ENCODE results near the gene IGSF21.

IGSF21 gene

DNA sequence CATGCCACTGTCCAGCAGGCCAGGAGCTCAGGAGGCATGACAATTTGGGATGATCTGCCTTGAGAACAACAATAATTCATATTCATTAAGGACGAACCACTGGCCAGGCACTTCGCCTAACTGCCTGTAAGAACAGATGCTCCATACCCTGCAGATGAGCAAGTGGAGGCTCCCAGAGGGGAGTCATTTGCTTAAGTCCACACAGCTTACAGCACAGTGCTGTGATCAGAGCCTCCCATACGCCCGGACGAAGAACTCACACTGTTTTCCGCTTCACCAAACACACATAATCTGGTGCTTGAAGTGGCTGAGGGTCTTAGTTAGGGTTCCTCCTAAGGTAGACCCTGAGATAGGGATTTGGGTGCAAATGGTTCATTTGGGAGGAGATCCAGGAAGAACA lies 279.7 kb downstream of the IGSF21 start:
- Histone ChIP-seq H3K27me3 (ENCODE audit: control insufficient read depth, insufficient read depth, low read length) (peaks cover 4% of the 10 kb centered on the region), H3K9me3 (ENCODE audit: control insufficient read depth, low read depth, low read length) (no peaks in the 10 kb centered on the region), H3K36me3 (ENCODE audit: control insufficient read depth, low read depth, low read length) (no peaks in the 10 kb centered on the region), H3K4me3 (ENCODE audit: low read length) (no peak overlapping the region), H3K9ac (ENCODE audit: low read length) (no peak overlapping the region), H3K4me1 (ENCODE audit: control insufficient read depth, low read depth, low read length) (peaks cover 11% of the 10 kb centered on the region), H3K27ac (ENCODE audit: low read length) (no peak overlapping the region)

DNA sequence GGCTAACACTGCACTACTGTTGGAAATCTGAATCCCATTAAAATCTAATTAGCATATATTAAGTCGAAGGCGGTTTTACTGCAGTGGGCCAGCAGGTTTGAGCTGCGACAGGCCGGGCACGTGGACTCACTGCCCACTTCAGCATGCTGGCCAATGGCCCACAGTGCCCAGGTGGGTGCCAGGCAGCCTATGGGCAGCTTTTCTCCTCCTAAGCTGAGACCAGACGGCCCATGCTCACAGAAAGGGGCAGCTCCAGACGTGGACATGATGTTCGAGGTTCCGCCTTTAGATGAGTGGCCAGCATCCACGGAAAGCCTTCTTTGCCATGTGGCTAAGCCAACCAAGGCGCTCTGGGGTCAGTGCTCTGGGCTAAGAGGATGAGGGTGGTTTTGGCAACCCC lies 283.4 kb downstream of the IGSF21 start:
- Histone ChIP-seq H3K9ac (ENCODE audit: low read length) (no peak overlapping the region), H3K4me1 (ENCODE audit: control insufficient read depth, low read depth, low read length) (no peaks in the 10 kb centered on the region)

DNA sequence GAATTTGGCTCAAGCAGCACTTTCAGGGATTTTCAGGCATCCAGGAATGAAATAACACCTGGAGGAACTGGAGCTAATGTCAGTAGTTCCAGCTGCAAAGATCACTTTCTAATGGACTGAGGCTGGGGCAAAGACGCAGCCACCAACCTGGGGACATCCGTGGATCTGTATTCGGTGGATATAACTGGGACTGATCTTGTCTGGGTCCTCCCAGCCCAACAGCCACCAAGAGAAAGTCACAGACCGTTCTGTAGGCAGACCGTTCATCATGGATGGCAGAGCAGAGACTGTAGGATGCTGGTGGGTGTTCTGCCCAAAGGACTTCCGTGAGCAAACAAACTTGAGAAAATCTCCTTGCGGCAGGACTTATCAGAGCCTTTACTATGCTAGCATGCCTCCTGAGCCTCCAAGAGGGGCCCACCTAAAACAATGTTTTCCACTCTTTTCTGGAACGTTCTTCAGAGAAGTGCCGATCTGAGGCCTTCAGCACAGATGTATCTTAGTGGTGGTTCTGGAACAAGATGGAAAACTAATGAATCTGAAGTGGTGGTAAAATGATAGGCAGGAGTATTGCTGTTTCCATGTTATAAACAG lies 287.1 kb downstream of the IGSF21 start:
- H3K9ac ChIP-seq (ENCODE audit: low read length), result no peak overlapping the region
- H3K27ac ChIP-seq (ENCODE audit: low read length), result no peak overlapping the region
- no peaks in the 10 kb centered on the region for H3K9me3 ChIP-seq (ENCODE audit: control insufficient read depth, low read depth, low read length)
- no peak overlapping the region for H3K4me3 ChIP-seq (ENCODE audit: low read length)
- H3K27me3 ChIP-seq (ENCODE audit: control insufficient read depth, insufficient read depth, low read length), result no peaks in the 10 kb centered on the region
- no peaks in the 10 kb centered on the region for H3K4me1 ChIP-seq (ENCODE audit: control insufficient read depth, low read depth, low read length)
- H3K36me3 ChIP-seq (ENCODE audit: control insufficient read depth, low read depth, low read length), result no peaks in the 10 kb centered on the region

More for the DNA sequence above, 283.4 kb downstream of the IGSF21 start:
- no peak overlapping the region for H3K4me3 ChIP-seq (ENCODE audit: low read length)
- no peaks in the 10 kb centered on the region for H3K9me3 ChIP-seq (ENCODE audit: control insufficient read depth, low read depth, low read length)
- H3K27me3 ChIP-seq (ENCODE audit: control insufficient read depth, insufficient read depth, low read length), result no peaks in the 10 kb centered on the region
- no peak overlapping the region for H3K27ac ChIP-seq (ENCODE audit: low read length)
- H3K36me3 ChIP-seq (ENCODE audit: control insufficient read depth, low read depth, low read length), result no peaks in the 10 kb centered on the region

DNA sequence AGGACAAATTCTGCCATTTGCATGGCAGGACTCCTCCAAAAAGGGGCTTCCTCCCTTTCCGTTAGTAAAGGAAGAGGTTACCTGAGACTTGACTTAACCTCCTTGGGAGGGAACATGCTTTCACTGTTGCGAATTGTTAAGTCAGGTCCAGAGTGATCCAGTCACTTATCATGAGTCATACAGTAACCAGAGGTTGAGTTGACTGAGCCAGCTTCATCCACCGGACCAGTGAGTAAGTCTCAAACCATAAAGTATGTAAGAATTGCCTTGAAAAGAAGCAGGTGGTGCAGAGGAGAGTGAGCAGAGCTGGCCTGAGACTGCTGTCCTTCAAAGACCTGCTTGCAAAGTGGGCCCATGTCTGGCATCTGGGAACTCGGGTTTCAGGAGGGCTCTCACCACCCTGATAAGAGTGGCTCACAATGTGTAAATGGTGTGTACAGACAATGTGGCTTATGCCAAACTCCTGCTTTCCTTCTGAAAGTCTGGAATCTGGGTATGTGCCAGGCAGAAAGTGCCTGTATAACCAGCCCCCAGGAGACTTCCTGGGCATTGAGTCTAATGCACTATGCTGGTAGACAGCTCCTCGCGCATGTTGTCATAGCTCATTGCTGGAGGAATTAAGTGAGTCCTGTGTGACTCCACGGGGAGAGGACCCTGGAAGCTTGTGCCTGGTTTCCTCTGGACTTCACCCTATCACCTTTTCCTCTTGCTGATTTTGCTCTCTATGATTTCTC lies 288.8 kb downstream of the IGSF21 start:
- no peak overlapping the region for H3K4me3 ChIP-seq (ENCODE audit: low read length)
- H3K27me3 ChIP-seq (ENCODE audit: control insufficient read depth, insufficient read depth, low read length), result no peaks in the 10 kb centered on the region
- H3K9ac ChIP-seq (ENCODE audit: low read length), result no peak overlapping the region
- H3K9me3 ChIP-seq (ENCODE audit: control insufficient read depth, low read depth, low read length), result no peaks in the 10 kb centered on the region
- no peaks in the 10 kb centered on the region for H3K4me1 ChIP-seq (ENCODE audit: control insufficient read depth, low read depth, low read length)
- no peaks in the 10 kb centered on the region for H3K36me3 ChIP-seq (ENCODE audit: control insufficient read depth, low read depth, low read length)
- H3K27ac ChIP-seq (ENCODE audit: low read length), result no peak overlapping the region

DNA sequence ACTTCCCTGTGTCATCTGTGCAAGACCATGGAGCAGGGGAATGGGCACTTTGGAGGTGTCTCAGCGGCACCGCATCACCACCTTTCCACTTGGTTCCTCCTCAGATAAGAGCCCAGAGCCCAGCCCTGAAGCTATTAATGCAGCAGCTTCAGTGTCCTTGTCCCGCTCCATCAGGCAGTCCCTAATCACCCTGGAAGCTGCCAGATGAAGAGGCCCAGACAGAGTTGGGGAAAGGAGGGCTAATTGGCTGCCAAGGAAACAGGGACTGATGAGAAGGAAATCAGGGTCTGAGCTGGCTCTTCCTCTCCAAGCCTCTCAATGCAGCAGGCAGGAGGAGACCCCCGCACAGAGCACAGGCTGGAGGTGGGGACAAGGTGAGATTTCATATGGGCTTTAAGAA lies 290.0 kb downstream of the IGSF21 start:
- Histone ChIP-seq H3K36me3 (ENCODE audit: control insufficient read depth, low read depth, low read length) (no peaks in the 10 kb centered on the region), H3K9ac (ENCODE audit: low read length) (no peak overlapping the region), H3K9me3 (ENCODE audit: control insufficient read depth, low read depth, low read length) (no peaks in the 10 kb centered on the region), H3K4me3 (ENCODE audit: low read length) (no peak overlapping the region), H3K27ac (ENCODE audit: low read length) (no peak overlapping the region), H3K27me3 (ENCODE audit: control insufficient read depth, insufficient read depth, low read length) (no peaks in the 10 kb centered on the region), H3K4me1 (ENCODE audit: control insufficient read depth, low read depth, low read length) (no peaks in the 10 kb centered on the region)

DNA sequence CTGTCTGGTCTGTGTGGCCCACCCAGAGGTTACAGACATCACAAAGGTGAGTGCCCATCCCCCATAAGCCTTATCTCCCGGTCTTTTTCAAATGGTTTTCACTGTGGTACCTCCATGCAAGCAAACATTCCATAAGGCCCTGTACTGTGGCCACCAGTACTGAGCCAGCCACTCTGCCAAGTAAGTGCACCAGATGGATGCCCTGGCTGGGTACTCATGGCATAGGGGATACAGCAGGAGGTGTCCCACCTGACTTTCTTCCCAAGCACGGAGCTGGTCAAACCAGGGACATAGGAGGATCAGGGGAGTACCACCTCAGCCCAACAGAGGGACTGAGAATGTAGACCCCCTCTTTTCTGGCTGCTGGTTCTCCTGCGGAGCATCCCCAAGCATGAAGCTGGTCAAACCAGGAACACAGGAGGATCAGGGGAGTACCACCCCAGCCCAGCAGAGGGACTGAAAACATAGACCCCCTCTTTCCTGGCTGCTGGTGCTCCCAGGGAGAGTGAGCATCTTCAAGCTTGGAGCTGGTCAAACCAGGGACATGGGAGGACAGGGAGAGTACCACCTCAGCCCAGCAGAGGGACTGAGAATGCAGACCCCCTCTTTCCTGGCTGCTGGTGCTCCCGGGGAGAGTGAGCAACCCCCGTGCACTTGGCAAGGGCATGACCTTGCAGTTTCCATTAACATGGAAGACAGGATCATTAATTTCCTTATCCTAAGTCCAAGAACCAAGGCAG lies 291.4 kb downstream of the IGSF21 start:
- Histone ChIP-seq H3K27me3 (ENCODE audit: control insufficient read depth, insufficient read depth, low read length) (no peaks in the 10 kb centered on the region), H3K4me3 (ENCODE audit: low read length) (no peak overlapping the region), H3K36me3 (ENCODE audit: control insufficient read depth, low read depth, low read length) (no peaks in the 10 kb centered on the region), H3K4me1 (ENCODE audit: control insufficient read depth, low read depth, low read length) (peaks cover 6% of the 10 kb centered on the region), H3K27ac (ENCODE audit: low read length) (no peak overlapping the region), H3K9me3 (ENCODE audit: control insufficient read depth, low read depth, low read length) (no peaks in the 10 kb centered on the region), H3K9ac (ENCODE audit: low read length) (no peak overlapping the region)

DNA sequence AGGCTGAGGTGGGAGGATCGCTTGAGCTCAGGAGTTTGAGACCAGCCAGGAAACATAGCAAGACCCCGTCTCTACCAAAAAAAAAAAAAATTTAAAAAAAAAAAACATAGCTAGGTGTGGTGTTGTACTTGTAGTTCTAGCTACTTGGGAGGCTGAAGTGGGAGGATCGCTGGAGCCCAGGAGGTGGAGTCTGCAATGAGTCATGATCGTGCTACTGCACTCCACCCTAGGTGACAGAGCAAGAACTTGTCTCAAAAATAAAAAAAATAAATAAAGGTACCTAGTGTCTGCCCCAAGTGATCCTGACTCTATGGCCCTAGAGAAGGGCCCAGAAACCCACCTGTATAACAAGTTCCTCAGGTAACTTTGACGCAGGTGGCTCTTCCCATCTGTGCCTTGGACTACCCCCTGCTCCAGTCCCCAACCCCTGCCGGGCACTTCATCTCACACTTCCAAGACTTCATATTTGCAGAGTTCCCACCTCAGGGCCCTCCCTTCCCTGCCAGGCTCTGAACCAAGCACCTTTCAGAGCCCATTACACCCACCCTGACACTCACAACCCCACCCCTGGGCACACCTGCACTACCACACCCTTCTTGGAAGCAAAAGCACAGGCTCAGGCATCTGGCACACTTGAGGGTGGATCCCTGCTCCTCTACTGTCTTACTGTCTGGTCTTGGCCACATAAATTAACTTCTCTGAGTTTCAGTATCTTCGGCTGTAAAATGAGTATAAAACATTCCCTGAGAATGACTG lies 292.9 kb downstream of the IGSF21 start:
- Histone ChIP-seq H3K27me3 (ENCODE audit: control insufficient read depth, insufficient read depth, low read length) (no peaks in the 10 kb centered on the region), H3K36me3 (ENCODE audit: control insufficient read depth, low read depth, low read length) (no peaks in the 10 kb centered on the region), H3K27ac (ENCODE audit: low read length) (no peak overlapping the region), H3K4me3 (ENCODE audit: low read length) (no peak overlapping the region), H3K9ac (ENCODE audit: low read length) (no peak overlapping the region), H3K9me3 (ENCODE audit: control insufficient read depth, low read depth, low read length) (no peaks in the 10 kb centered on the region), H3K4me1 (ENCODE audit: control insufficient read depth, low read depth, low read length) (peaks cover 6% of the 10 kb centered on the region)

DNA sequence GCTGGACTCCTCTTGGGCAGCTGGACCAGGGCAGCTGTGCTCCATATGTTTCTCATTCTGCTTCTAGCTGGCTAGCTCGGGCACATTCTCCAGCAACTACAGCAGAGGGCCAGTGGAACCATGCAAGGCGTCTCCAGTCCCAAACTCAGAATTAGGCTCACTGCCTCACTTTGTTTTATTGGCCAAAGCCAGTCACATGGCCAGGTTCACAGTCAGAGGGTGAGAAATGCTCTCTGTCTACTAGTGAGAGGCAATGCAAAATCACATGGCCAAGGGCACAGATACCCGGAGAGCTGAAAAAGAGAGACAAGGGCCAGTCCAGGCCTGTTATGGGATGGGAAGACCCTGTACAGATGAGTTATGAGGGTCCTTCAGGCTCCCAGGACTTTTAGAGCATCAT lies 294.3 kb downstream of the IGSF21 start:
- Histone ChIP-seq H3K36me3 (ENCODE audit: control insufficient read depth, low read depth, low read length) (no peaks in the 10 kb centered on the region), H3K27me3 (ENCODE audit: control insufficient read depth, insufficient read depth, low read length) (no peaks in the 10 kb centered on the region), H3K4me3 (ENCODE audit: low read length) (no peak overlapping the region), H3K9me3 (ENCODE audit: control insufficient read depth, low read depth, low read length) (no peaks in the 10 kb centered on the region), H3K27ac (ENCODE audit: low read length) (no peak overlapping the region), H3K9ac (ENCODE audit: low read length) (no peak overlapping the region), H3K4me1 (ENCODE audit: control insufficient read depth, low read depth, low read length) (peaks cover 6% of the 10 kb centered on the region)

DNA sequence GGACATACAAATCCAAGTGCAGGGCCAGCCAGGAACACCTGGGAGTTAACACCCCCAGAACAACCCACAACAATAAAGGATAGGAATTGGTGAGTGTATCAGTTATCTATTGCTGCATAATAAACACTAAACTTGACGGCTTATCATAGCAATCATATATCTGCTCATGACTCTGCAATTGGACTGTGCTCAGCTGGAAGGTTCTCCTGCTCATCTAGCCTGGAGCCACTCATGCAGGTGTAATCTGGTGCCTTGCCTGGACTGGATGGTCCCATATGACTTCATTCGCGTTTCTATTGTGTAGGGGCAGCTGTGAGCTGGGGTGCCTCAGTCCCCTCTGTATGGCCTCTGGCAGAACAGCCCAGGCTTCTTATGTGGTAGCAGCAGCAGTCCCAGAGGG lies 296.9 kb downstream of the IGSF21 start:
- Histone ChIP-seq H3K9ac (ENCODE audit: low read length) (no peak overlapping the region), H3K27ac (ENCODE audit: low read length) (no peak overlapping the region), H3K4me1 (ENCODE audit: control insufficient read depth, low read depth, low read length) (peaks cover 17% of the 10 kb centered on the region), H3K9me3 (ENCODE audit: control insufficient read depth, low read depth, low read length) (no peaks in the 10 kb centered on the region), H3K27me3 (ENCODE audit: control insufficient read depth, insufficient read depth, low read length) (no peaks in the 10 kb centered on the region), H3K36me3 (ENCODE audit: control insufficient read depth, low read depth, low read length) (no peaks in the 10 kb centered on the region), H3K4me3 (ENCODE audit: low read length) (no peak overlapping the region)

DNA sequence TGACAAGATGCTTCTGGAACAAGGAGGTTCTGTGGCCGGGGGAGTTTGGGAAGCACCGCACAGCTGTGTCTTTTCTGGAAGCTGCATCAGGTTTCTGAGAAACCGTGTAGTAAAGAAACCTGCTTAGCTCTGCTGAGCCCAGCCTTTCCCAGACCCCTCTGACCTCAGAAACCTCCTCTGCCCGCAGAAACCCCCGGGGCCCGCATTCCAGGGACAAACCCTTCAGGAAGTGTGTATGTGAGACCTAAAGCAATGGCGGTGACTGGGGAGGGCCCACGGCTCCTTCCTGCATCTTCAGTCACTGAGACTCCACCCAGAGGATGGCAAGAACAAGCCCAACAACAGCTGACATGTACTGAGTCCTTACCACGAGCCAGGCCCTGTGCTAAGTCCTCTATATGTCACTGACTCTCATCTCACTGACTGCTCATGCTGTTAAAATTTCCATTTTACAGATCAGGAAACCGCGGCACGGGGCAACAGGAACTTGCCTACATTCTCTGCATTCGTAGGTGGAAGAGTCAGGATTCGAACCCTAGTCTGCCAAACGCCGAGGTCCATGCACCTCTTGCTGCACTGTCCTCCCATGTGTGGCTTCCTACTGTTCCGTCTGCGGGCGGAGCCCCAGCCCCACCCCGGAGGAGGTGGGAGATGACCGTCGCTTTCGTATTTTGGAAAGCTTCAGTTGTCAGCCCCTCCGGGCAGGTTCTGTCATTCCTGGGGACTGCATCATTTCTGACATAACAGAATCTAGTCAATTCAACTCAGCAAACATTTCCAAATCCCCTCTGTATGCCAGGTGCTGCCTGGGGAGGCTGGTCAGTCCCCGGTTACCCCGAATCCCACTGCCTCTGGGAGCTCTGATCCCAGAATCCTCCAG lies 299.8 kb downstream of the IGSF21 start:
- H3K9ac ChIP-seq (ENCODE audit: low read length), result no peak overlapping the region
- H3K36me3 ChIP-seq (ENCODE audit: control insufficient read depth, low read depth, low read length), result no peaks in the 10 kb centered on the region

More for the DNA sequence above, 299.8 kb downstream of the IGSF21 start:
- Histone ChIP-seq H3K9me3 (ENCODE audit: control insufficient read depth, low read depth, low read length) (peaks cover 6% of the 10 kb centered on the region), H3K27ac (ENCODE audit: low read length) (no peak overlapping the region), H3K4me3 (ENCODE audit: low read length) (no peak overlapping the region), H3K4me1 (ENCODE audit: control insufficient read depth, low read depth, low read length) (peaks cover 21% of the 10 kb centered on the region), H3K27me3 (ENCODE audit: control insufficient read depth, insufficient read depth, low read length) (no peaks in the 10 kb centered on the region)

Measured in iPS-18a (cell line).